Thoracic aorta (tissue), 2 donors: ENCODE results near the gene CREB3L2. TPM values are rescaled to one million over a fixed set of nuclear protein-coding genes. Genes with fewer than 3 reads are reported as not detected.

Source experiments
- ATAC-seq: fragments of 150-250 bp; one replicate; pipeline ENCODE4 v1.8.0; 2017; ENCODE audit warnings: low read depth; ENCODE audit not compliant: insufficient number of reproducible peaks, low FRiP score
- DNase-seq: peaks from one replicate; pipeline ENCODE4 v3.0.0-alpha.2; 2020; ENCODE audit warnings: low spot score
- H3K27ac ChIP-seq, 2 donors: fragments of 200-600 bp; sonication (generic); 1 replicate in 1 of 2; 2 replicates in 1 of 2; pipeline ENCODE4 v1.5.1; 2016; ENCODE audit warnings: mild to moderate bottlenecking in 2 of 2, moderate library complexity in 2 of 2
- H3K27me3 ChIP-seq: fragments of 200-600 bp; sonication (generic); replicated peaks from 2 replicates; pipeline ENCODE4 v1.6.0; 2016; ENCODE audit warnings: mild to moderate bottlenecking; ENCODE audit not compliant: insufficient read depth
- H3K36me3 ChIP-seq: fragments of 200-600 bp; sonication (generic); one replicate; pipeline ENCODE4 v1.5.1; 2016
- H3K4me1 ChIP-seq, 2 donors: fragments of 200-600 bp; sonication (generic); 1 replicate in 1 of 2; 2 replicates in 1 of 2; pipeline versions ENCODE4 v1.5.1 to v1.6.0; 2016; ENCODE audit warnings: low read depth in 2 of 2, mild to moderate bottlenecking in 1 of 2; ENCODE audit not compliant: control insufficient read depth in 1 of 2
- H3K4me3 ChIP-seq: fragments of 200-600 bp; sonication (generic); 2 replicates; pipeline ENCODE4 v1.5.1; 2016; ENCODE audit warnings: mild to moderate bottlenecking
- H3K9me3 ChIP-seq: fragments of 200-600 bp; sonication (generic); 2 replicates; pipeline ENCODE4 v1.5.1; 2016
- CTCF ChIP-seq: fragments of 200-600 bp; sonication (generic); IDR thresholded peaks from one replicate; pipeline ENCODE4 v1.5.1; 2019; ENCODE audit warnings: antibody characterized with exemption
- total RNA-seq, 2 donors: library from RNA; depleted of rRNA; stranded (reverse); fragments of >200 nt; gene quantifications; one replicate each; pipeline versions ENCODE4 v1.1.0 to v1.2.3, GENCODE V29; 2016

The CREB3L2 gene
- total RNA-seq, 2 donors from 2014 or later: 85.3 to 96.7 TPM

GRCh38 chr7:137886281-137886680 lies 115.6 kb downstream of the CREB3L2 start:
- peaks cover 35% of the 10 kb centered on the region for H3K36me3 ChIP-seq
- ATAC-seq: no peak
- DNase-seq: no peak
- no peak for TF ChIP-seq CTCF
- H3K4me3 ChIP-seq: no peak overlapping the region
- H3K9me3 ChIP-seq: no peaks in the 10 kb centered on the region
- peak overlapping the region; percentile 49 to 58 for H3K27ac ChIP-seq
- peaks cover 18 to 50% of the 10 kb centered on the region in 2 donors for H3K4me1 ChIP-seq
- no peaks in the 10 kb centered on the region for H3K27me3 ChIP-seq

- TF ChIP-seq CTCF: no peak
- Histone ChIP-seq H3K27me3 (no peaks in the 10 kb centered on the region), H3K4me1 (peaks cover 14 to 48% of the 10 kb centered on the region in 2 donors), H3K27ac (peak overlapping the region; percentile 49 to 58), H3K4me3 (no peak overlapping the region), H3K36me3 (peaks cover 36% of the 10 kb centered on the region), H3K9me3 (no peaks in the 10 kb centered on the region)
- ATAC-seq (no peak), DNase-seq (no peak)
Measured at GRCh38 chr7:137885678-137886077, 116.2 kb downstream of the CREB3L2 start.

GRCh38 chr7:137882806-137883205 lies 119.1 kb downstream of the CREB3L2 start:
- H3K36me3 ChIP-seq: peaks cover 55% of the 10 kb centered on the region
- no peak overlapping the region for H3K4me3 ChIP-seq
- ATAC-seq (no peak), DNase-seq (no peak)
- H3K27ac ChIP-seq: peak overlapping the region; percentile 19 to 72
- H3K9me3 ChIP-seq: no peaks in the 10 kb centered on the region
- H3K27me3 ChIP-seq: no peaks in the 10 kb centered on the region
- TF ChIP-seq CTCF: no peak
- peaks cover 23 to 65% of the 10 kb centered on the region in 2 donors for H3K4me1 ChIP-seq

- TF ChIP-seq CTCF: no peak
- Histone ChIP-seq H3K4me1 (peaks cover 25 to 69% of the 10 kb centered on the region in 2 donors), H3K9me3 (no peaks in the 10 kb centered on the region), H3K27me3 (no peaks in the 10 kb centered on the region), H3K27ac (peak overlapping the region; percentile 19 to 72), H3K4me3 (no peak overlapping the region), H3K36me3 (peaks cover 58% of the 10 kb centered on the region)
- ATAC-seq (peak; percentile 87), DNase-seq (peak; percentile 21)
Measured at GRCh38 chr7:137882261-137882668, 119.6 kb downstream of the CREB3L2 start.

GRCh38 chr7:137881607-137882260 lies 120.2 kb downstream of the CREB3L2 start:
- ATAC-seq (no peak), DNase-seq (no peak)
- no peaks in the 10 kb centered on the region for H3K27me3 ChIP-seq
- H3K27ac ChIP-seq: peak overlapping the region in 1 of 2 donors; percentile 72
- no peak for TF ChIP-seq CTCF
- peaks cover 61% of the 10 kb centered on the region for H3K36me3 ChIP-seq
- peaks cover 30 to 69% of the 10 kb centered on the region in 2 donors for H3K4me1 ChIP-seq
- H3K9me3 ChIP-seq: no peaks in the 10 kb centered on the region
- no peak overlapping the region for H3K4me3 ChIP-seq
